ENCODE data around the gene EPS15. TPM values are rescaled to one million over a fixed set of nuclear protein-coding genes. Genes with fewer than 3 reads are reported as not detected.

Gene EPS15
- total and polyA plus RNA-seq, 2 donors from 2014 or later, result 17.5 to 91.3 TPM

DNA sequence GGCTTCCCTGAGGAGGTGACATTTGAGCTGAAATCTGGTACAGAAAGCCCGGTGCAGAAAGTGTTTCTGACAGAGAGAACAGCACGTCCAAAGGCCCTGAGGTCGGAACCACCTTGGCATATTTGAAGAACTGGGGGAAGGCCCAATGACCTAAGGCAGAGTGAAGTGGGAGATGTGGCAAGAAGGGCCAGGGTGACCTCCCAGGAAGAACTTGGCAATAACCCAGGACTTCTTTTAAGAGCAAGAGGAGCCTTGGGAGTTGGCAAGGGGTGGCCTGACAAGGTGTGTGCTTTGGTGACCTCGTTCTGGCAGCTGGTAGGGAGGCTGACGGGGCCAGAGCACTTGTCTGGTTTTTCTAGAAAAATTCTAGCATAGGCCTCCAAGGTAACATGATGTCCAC, 212.1 kb downstream of the EPS15 start:
- FAIRE-seq (no peak), DNase-seq (no peak)
- intact Hi-C loops (cut with DNase I), result loop anchor here (10.0 kb wide), 1 partner anchor 228 kb away; no protein-coding TSS in a partner anchor
- TF ChIP-seq, protein P1, sequence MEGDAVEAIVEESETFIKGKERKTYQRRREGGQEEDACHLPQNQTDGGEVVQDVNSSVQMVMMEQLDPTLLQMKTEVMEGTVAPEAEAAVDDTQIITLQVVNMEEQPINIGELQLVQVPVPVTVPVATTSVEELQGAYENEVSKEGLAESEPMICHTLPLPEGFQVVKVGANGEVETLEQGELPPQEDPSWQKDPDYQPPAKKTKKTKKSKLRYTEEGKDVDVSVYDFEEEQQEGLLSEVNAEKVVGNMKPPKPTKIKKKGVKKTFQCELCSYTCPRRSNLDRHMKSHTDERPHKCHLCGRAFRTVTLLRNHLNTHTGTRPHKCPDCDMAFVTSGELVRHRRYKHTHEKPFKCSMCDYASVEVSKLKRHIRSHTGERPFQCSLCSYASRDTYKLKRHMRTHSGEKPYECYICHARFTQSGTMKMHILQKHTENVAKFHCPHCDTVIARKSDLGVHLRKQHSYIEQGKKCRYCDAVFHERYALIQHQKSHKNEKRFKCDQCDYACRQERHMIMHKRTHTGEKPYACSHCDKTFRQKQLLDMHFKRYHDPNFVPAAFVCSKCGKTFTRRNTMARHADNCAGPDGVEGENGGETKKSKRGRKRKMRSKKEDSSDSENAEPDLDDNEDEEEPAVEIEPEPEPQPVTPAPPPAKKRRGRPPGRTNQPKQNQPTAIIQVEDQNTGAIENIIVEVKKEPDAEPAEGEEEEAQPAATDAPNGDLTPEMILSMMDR (IDR thresholded peaks at IDR 0.05; ENCODE audit: borderline replicate concordance, extremely low read depth, insufficient read depth), result no peak
- no peaks in the 10 kb centered on the region for H3K36me3 ChIP-seq (ENCODE audit: control insufficient read depth in 2 of 3, insufficient read depth in 3 of 3, low read length in 3 of 3)
- H3K27me3 ChIP-seq (ENCODE audit: control insufficient read depth, insufficient read depth, low read length), result no peaks in the 10 kb centered on the region
- H3K4me1 ChIP-seq (ENCODE audit: control insufficient read depth in 2 of 3, insufficient read depth in 2 of 3, low read depth in 1 of 3, low read length in 3 of 3), result peaks cover 0 to 14% (median 12%) of the 10 kb centered on the region in 3 donors
- H3K9me3 ChIP-seq (ENCODE audit: control insufficient read depth in 2 of 3, insufficient read depth in 1 of 3, low read length in 3 of 3), result no peaks in the 10 kb centered on the region
- no peak overlapping the region for H3K9ac ChIP-seq (ENCODE audit: low read length in 3 of 3)
- no peak overlapping the region for H3K4me3 ChIP-seq (ENCODE audit: low read length in 3 of 3)
- H3K27ac ChIP-seq (ENCODE audit: low read depth in 2 of 2, low read length in 2 of 2), result no peak overlapping the region

- Histone ChIP-seq H3K9ac (ENCODE audit: low read length in 3 of 3) (no peak overlapping the region), H3K9me3 (ENCODE audit: control insufficient read depth in 2 of 3, insufficient read depth in 1 of 3, low read length in 3 of 3) (no peaks in the 10 kb centered on the region), H3K27ac (ENCODE audit: low read depth in 2 of 2, low read length in 2 of 2) (peak overlapping the region; percentile 41 to 82), H3K27me3 (ENCODE audit: control insufficient read depth, insufficient read depth, low read length) (no peaks in the 10 kb centered on the region), H3K4me1 (ENCODE audit: control insufficient read depth in 2 of 3, insufficient read depth in 2 of 3, low read depth in 1 of 3, low read length in 3 of 3) (peaks cover 0 to 14% (median 12%) of the 10 kb centered on the region in 3 donors), H3K36me3 (ENCODE audit: control insufficient read depth in 2 of 3, insufficient read depth in 3 of 3, low read length in 3 of 3) (no peaks in the 10 kb centered on the region), H3K4me3 (ENCODE audit: low read length in 3 of 3) (peak overlapping the region in 1 of 3 donors; percentile 13)
- intact Hi-C loops (cut with DNase I), result loop anchor here (10.0 kb wide), 1 partner anchor 229 kb away; no protein-coding TSS in a partner anchor
- TF ChIP-seq, protein P1 (IDR thresholded peaks at IDR 0.05; ENCODE audit: borderline replicate concordance, extremely low read depth, insufficient read depth), result no peak
- peak in 3 of 5 donors; percentile 35 to 82 (median 65) for DNase-seq
- FAIRE-seq, result no peak
Observed at GRCh38 chr1:51305371-51305823, 213.7 kb downstream of the EPS15 start.

DNA sequence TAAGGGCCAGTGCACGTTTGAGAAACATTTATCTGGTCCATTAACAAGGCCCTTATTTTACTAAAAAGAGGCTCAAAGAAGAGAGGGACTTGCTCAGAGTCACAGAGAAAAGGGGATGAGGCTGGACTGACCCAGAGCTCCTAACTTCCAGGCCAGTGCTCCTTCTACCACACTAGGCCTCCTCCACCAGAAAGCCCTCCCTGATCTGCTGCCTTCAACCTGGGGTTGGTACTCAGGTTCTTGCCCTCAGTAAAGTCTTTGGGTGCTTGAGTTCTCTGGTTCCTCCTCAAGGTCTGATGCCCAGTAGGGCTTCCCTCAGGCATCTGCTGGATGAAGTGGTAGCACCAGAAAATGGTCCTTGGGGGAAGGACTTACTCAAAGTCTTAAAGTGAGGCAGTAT, 214.7 kb downstream of the EPS15 start:
- Histone ChIP-seq H3K27ac (ENCODE audit: low read depth in 2 of 2, low read length in 2 of 2) (no peak overlapping the region), H3K27me3 (ENCODE audit: control insufficient read depth, insufficient read depth, low read length) (no peaks in the 10 kb centered on the region), H3K4me1 (ENCODE audit: control insufficient read depth in 2 of 3, insufficient read depth in 2 of 3, low read depth in 1 of 3, low read length in 3 of 3) (peaks cover 0 to 14% (median 12%) of the 10 kb centered on the region in 3 donors), H3K9me3 (ENCODE audit: control insufficient read depth in 2 of 3, insufficient read depth in 1 of 3, low read length in 3 of 3) (no peaks in the 10 kb centered on the region), H3K4me3 (ENCODE audit: low read length in 3 of 3) (no peak overlapping the region), H3K9ac (ENCODE audit: low read length in 3 of 3) (no peak overlapping the region), H3K36me3 (ENCODE audit: control insufficient read depth in 2 of 3, insufficient read depth in 3 of 3, low read length in 3 of 3) (no peaks in the 10 kb centered on the region)
- no peak for FAIRE-seq
- no peak for DNase-seq
- TF ChIP-seq, protein P1 (IDR thresholded peaks at IDR 0.05; ENCODE audit: borderline replicate concordance, extremely low read depth, insufficient read depth), result no peak
- intact Hi-C loops (cut with DNase I), result loop anchor here (10.0 kb wide), 1 partner anchor 230 kb away; no protein-coding TSS in a partner anchor

Other genes with a start within 250 kb of the EPS15 start
- 70.1 TPM for gene TTC39A, start 188.7 kb downstream of the EPS15 start, total RNA-seq
- 31.4 TPM for gene TTC39A, start 188.7 kb downstream of the EPS15 start, polyA plus RNA-seq (ENCODE audit: insufficient read depth, low read depth, low replicate concordance)
- gene OSBPL9, start 97.8 kb upstream of the EPS15 start, total RNA-seq, result 76.6 TPM
- 73.2 TPM for gene OSBPL9, start 97.8 kb upstream of the EPS15 start, polyA plus RNA-seq (ENCODE audit: insufficient read depth, low read depth, low replicate concordance)